ENCODE results near the gene CADPS2.

DNA sequence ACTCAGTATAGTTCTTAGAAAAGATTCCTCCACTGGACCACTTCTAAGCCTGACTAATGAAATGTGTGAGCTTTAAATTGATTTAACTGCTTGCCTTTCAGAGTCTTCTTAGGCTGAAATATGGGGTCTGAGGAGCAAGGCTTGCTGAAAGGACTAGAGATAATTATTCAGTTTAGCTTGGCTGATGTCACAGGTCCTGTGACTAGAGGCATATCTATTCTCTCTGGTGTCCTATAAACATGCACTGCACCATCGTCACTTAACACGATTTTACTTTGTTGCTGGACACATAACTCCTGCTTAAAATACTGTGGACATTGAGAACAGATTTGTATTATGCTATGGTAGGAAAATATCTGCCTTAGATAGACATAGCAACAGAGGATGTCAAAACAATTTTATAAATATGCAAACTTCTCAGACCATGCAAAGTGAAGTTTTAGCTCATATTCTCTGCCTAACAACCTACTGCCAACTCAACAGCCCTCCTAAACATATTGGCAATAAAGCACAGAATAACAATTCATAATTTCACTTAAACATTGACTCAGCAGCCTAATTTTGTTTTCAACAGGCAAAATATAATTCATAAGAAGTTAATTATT lies 267.6 kb downstream of the CADPS2 start:
- TF ChIP-seq, protein P1, sequence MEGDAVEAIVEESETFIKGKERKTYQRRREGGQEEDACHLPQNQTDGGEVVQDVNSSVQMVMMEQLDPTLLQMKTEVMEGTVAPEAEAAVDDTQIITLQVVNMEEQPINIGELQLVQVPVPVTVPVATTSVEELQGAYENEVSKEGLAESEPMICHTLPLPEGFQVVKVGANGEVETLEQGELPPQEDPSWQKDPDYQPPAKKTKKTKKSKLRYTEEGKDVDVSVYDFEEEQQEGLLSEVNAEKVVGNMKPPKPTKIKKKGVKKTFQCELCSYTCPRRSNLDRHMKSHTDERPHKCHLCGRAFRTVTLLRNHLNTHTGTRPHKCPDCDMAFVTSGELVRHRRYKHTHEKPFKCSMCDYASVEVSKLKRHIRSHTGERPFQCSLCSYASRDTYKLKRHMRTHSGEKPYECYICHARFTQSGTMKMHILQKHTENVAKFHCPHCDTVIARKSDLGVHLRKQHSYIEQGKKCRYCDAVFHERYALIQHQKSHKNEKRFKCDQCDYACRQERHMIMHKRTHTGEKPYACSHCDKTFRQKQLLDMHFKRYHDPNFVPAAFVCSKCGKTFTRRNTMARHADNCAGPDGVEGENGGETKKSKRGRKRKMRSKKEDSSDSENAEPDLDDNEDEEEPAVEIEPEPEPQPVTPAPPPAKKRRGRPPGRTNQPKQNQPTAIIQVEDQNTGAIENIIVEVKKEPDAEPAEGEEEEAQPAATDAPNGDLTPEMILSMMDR (IDR thresholded peaks at IDR 0.05; ENCODE audit: insufficient read depth, low read depth, low read length): no peak
- TF ChIP-seq EZH2 (IDR thresholded peaks at IDR 0.05; ENCODE audit: insufficient read depth, low read length): no peak
